Glomerular visceral epithelial cell (primary cell): ENCODE measurements around the gene RPS26.
"Not testable (repeated sequence)": the region's sequence is repeated elsewhere in the genome, so short reads cannot be mapped to it uniquely, and the experiment has no call there.

Source experiments
- DNase-seq: peaks from one replicate; pipeline ENCODE4 v3.0.0-alpha.2; 2016; ENCODE audit errors: extremely low spot score

RPS26 gene

DNA sequence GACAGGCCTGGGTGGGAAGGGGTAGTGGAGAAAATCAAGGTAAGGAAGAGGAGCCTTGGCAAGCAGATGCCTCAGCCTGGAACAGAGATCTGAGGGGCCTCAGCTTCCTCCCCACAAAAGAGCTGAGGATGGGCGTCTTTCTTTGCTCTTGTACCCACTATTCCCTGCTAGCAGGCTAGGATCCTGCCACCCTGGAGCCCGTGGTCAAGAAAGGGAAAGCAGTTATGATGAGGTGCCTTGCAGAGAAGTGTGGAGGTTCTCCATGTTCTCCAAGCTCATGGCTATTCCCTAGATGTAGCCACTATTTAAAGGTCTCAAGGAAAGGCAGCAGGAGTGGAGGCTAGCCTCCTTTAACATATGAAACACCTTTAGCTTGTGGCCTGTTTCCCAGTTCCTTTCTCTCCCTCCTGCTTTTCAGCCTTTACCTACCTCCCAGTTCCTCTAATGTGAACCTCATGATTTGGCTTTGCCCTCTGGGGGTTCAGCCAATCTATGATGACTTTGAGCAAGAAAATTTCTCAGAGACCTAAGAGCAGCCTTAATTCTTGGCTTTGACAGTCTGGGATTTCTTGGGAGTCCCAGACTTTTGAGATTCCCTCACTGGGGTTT lies 19.7 kb upstream of the RPS26 start:
- DNase-seq, result no peak

DNA sequence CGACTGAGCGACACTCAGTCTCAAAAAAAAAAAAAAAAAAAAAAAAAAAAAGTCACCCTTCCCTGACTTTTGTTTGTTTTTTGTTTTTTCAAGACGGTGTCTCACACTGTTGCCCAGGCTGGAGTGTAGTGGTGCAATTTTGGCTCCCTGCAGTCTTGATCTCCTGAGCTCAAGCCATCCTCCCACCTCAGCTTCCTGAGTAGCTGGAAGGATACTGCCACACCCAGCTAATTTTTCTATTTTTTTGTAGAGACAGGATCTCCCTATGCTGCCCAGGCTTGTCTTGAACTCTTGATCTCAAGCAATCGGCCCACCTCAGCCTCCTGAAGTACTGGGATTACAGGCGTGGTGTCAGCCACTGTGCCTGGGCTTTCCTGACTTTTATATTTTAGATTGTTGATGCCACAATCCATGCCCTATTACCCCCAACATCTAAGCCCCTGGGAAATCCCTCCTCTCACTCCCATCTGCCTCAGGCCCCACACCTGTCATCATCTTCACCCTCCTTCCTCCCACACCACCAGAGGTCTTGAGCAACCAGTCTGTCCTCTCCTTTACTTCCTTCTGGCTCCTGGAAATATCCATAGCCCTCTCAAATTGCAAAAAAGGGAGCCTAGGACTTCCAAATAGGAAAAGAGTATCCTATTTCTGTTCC lies 13.1 kb upstream of the RPS26 start:
- DNase-seq, result no peak

DNA sequence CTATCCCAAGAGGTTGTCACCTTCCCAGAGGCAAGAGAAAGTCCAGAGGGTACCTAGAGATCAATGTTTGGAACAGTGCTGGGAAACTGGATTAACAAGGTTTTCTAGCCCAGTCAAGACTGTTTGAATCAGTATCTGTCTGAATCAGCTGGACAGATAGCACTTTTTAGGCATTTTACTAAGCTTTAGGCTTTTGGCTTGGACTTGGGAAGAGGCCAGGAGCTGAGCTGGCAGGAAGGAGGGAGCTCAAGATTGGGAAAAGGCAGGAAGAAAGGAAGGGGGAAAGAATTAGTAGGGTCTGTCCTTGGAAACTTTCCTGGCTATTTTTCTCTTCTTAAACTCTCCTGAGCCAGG lies 12.6 kb upstream of the RPS26 start:
- no peak for DNase-seq

GRCh38 chr12:56029666-56030293 lies 11.9 kb upstream of the RPS26 start:
- peak; percentile 59 for DNase-seq

DNA sequence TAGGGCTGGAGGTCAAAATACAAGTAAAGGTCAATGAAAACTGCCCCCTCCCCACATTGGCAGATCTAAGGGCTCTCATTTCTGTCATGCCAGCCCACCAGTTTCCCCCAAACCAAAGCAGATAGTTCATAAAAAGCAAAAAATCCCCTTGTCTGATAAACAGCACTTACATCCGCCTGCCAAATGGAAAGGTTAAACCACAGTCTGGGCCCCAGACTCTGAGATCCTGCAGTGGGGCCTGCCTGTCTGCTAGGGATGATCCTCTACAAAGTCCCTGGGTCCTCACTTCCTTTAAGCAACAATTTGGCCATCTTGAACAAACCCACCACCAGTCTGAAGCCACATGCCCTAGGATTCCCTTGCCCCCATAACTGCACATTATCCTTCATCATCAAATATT lies 9.7 kb upstream of the RPS26 start:
- DNase-seq, result no peak

DNA sequence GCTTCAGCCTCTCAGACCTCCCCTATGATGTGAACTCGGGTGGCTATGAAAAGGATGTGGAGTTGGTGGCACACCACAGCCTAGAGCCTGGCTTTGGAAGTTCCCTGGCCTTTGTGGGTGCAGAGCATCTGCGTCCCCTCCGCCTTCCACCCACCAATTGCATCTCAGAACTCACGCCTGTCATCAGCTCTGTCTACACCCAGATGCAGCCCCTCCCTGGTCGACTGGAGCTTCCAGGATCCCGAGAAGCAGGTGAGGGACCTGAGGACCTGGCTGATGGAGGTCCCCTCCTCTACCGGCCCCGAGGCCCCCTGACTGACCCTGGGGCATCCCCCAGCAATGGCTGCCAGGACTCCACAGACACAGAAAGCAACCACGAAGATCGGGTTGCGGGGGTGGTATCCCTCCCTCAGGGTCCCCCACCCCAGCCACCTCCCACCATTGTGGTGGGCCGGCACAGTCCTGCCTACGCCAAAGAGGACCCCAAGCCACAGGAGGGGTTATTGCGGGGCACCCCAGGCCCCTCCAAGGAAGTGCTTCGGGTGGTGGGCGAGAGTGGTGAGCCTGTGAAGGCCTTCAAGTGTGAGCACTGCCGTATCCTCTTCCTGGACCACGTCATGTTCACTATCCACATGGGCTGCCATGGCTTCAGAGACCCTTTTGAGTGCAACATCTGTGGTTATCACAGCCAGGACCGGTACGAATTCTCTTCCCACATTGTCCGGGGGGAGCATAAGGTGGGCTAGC lies 7.0 kb upstream of the RPS26 start:
- no peak for DNase-seq

DNA sequence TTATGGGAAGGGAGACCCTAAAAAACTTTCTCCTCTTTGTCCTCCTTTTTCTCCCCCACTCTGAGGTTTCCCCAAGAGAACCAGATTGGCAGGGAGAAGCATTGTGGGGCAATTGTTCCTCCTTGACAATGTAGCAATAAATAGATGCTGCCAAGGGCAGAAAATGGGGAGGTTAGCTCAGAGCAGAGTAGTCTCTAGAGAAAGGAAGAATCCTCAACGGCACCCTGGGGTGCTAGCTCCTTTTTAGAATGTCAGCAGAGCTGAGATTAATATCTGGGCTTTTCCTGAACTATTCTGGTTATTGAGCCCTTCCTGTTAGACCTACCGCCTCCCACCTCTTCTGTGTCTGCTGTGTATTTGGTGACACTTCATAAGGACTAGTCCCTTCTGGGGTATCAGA lies 4.6 kb upstream of the RPS26 start:
- DNase-seq, result no peak

DNA sequence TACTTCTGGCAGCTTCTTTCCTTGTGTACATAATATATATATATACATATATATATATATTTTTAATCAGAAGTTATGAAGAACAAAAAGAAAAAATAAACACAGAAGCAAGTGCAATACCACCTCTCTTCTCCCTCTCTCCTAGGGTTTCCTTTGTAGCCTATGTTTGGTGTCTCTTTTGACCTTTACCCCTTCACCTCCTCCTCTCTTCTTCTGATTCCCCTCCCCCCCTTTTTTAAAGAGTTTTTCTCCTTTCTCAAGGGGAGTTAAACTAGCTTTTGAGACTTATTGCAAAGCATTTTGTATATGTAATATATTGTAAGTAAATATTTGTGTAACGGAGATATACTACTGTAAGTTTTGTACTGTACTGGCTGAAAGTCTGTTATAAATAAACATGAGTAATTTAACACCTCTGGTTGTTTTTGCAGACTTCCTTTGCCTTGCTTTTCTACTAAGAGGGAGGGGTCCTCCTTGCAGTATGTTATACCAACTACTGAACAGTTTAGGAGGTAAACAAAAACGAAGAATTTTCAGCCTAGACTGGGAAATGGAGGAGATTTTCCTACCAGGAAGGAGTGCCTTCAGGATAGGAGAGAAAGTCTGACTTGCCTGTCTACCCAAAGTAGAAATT lies 3.6 kb upstream of the RPS26 start:
- DNase-seq, result no peak

DNA sequence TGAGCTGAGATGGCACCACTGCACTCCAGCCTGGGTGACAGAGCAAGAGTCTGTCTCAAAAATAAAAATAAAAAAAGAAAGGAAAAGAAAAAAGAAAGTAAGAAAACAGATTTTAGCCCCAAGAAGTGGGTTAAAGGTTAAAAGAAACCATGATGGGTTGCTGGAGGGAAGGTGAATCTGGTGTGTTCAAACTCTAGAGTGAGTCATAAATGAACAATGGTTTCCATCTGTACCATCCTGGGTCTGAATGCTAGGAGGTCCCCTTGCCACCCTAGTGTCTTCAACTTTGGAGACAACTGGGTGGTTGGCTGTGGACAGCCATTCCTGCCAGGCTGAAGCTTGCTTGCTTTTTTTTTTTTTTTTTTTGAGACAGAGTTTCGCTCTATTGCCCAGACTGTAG lies 1.6 kb upstream of the RPS26 start:
- no peak for DNase-seq

- no peak for DNase-seq
Measured at GRCh38 chr12:56040963-56041551, 661 bp upstream of the RPS26 start.

DNA sequence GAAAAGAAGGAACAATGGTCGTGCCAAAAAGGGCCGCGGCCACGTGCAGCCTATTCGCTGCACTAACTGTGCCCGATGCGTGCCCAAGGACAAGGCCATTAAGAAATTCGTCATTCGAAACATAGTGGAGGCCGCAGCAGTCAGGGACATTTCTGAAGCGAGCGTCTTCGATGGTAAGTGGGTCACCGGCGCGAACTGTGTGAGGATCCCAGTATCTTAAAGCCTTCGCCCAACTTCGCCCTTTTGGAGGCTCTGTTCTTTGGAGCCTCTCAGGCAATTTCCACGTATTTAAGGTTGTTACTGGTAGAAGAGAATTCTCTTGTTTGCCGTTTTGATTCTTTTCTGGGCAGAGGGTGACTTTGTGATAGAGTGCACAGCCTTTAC lies 704 bp downstream of the RPS26 start:
- DNase-seq, result not testable (repeated sequence)

DNA sequence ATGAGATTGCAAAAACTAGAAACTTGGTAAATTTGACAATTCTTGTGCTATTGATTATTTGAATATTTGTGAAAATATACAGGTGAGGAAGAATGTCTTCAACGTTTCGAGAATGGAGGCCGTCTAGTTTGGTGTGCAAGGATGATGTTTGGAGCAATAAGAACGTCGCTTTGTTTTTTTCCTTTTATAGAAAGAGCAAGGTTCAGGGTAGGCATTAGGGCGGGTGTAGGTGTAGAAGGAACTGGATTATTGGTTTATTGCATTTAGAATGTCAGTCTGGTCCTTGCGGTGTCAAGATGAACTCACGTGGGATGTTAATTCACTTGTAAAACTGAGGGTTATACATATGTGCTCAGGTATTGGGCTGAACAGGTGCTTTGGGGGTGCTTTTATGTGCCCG lies 1.1 kb downstream of the RPS26 start:
- no peak for DNase-seq

DNA sequence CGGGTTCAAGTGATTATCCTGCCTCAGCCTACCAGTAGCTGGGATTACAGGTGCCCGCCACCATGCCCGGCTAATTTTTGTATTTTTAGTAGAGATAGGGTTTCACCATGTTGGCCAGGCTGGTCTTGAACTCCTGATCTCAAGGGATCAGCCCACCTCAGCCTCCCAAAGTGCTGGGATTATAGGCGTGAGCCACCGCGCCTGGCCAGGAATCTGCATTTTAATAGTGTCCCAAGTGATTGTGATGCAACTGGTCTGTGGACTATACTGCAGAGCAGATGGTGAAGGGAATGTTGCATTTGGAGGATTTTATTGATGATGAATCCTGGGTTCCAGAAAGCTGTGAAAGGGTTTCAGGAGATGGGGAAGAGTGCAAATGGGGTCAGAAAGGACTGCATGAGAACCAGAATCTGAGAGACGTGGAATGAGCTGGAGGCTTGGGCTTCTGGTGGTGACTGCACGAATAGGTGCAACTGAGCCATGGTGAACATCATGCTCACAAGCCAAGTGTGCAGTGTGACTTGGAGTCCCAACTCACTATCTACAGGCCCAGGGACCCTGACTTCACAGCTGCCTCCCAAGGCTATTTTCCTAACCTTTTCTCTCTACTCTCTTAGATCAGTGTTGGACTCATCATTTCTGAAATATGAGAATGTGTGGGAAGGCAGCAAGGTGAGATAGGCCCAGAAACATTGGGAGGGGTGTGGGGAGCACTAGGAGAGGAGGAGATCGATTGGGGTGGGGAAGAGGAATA lies 4.5 kb downstream of the RPS26 start:
- peak; percentile 16 for DNase-seq

GRCh38 chr12:56053407-56053893 lies 11.7 kb downstream of the RPS26 start:
- DNase-seq, result no peak

- DNase-seq, result peak; percentile 54
Measured at GRCh38 chr12:56059964-56060363, 18.2 kb downstream of the RPS26 start.

GRCh38 chr12:56061982-56062381 lies 20.3 kb downstream of the RPS26 start:
- DNase-seq, result no peak

DNA sequence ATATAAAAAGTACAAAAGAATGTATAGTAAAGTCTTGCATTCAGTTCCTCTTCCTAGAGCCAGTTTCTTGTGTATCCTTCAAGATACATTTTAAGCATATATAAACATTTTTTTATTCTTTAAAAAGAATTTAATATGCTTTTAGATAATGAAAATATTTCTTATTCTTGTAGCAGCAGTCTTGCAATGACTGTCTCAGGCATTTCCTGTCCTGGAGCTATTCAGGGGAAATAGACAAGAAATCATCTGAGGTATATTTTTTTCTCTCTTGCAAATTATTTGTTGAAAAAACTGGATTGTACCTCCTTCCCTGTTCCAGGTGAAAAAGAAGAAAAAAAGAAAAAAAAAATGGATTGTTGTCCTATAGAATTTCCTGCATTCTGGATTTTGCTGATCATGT lies 21.3 kb downstream of the RPS26 start:
- no peak for DNase-seq

DNA sequence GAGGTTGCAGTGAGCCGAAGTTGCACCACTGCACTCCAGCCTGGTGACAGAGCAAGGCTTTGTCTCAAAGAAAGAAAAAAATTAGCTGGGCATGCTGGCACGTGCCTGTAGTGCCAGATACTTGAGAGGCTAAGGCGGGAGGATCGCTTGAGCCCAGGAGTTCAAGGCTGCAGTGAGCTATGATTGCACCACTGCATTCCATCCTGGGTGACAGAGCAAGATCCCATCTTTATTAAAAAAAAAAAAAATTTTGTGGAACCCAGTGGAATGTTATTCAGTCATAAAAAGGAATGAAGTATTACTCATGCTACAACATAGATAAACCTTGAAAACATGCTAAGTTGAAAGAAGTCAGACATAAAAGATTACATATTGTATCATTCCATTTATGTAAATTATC lies 29.9 kb downstream of the RPS26 start:
- no peak for DNase-seq

GRCh38 chr12:56074396-56074795 lies 32.7 kb downstream of the RPS26 start:
- DNase-seq, result no peak

DNA sequence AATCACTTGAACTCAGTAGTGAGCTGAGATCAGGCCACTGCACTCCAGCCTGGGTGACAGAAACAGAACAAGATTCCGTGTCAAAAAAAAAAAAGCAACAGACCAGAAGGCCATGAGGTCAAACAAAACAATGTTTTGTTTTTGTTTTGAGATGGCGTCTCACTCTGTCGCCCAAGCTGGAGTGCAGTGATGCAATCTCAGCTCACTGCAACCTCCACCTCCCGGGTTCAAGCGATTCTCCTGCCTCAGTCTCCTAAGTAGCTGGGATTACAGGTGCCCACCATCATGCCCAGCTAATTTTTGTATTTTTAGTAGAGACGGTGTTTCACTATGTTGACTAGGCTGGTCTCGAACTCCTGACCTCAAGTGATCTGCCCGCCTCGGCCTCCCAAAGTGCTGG lies 36.2 kb downstream of the RPS26 start:
- not testable (repeated sequence) for DNase-seq

GRCh38 chr12:56078427-56078826 lies 36.7 kb downstream of the RPS26 start:
- DNase-seq, result no peak
